ENCODE measurements around the gene MYMX.
"Not testable (repeated sequence)": the region's sequence is repeated elsewhere in the genome, so short reads cannot be mapped to it uniquely, and the experiment has no call there.

The MYMX gene

DNA sequence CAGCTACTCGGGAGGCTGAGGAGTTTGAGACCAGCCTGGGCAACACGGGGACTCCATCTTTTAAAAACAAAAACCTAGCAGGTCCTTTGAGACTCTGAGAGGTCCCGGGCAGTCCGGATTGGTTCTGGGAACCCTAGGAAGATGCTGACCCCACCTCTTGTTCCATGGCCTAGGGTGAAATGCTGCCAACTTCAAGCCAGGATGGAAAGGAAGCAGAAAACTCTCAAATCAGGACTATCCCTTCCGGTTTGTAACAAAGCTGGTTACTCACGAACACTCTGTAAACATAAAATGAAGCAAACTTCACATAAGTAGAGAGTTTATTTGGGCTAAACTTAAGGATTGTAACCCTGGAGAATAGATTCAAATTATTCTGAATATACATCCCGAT, 30.1 kb upstream of the MYMX start:
- no peak for DNase-seq (ENCODE audit: low spot score)

DNA sequence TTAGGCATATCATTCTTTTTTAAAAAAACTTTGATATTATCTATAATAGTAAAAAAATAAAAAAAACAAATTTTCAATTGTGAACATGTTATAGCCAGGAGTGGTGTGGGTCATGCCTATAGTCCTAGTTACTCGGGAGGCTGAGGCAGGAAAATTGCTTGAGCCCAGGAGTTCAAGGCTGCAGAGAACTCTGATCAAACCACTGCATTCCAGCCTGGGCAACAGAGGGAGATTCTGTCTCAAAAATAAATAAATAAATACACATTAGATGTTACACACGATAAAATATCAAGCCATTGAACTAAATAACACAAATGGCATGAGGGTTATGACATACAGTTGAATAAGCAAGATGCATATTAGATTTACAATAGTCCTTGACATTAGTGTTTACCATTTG, 27.9 kb upstream of the MYMX start:
- DNase-seq (ENCODE audit: low spot score) = no peak

DNA sequence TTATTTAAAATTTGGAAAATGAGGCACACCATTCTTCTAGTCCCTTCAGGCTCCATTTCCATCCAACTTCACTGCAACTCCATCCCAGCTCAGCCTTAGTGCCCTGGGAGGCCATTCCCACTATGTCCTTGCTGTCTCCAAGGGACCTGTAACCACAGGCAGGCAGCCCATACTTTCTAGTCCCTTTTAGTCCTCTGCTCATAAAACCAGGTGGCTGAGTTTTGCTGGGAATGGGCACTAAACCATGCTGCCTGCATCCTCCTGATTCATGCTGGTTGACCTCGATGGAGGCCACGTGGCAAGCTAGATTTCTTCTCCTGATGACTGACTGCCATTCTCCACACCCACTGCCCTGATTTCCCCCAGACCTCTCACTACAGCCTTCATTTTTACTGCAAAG, 27.5 kb upstream of the MYMX start:
- no peak for DNase-seq (ENCODE audit: low spot score)

DNA sequence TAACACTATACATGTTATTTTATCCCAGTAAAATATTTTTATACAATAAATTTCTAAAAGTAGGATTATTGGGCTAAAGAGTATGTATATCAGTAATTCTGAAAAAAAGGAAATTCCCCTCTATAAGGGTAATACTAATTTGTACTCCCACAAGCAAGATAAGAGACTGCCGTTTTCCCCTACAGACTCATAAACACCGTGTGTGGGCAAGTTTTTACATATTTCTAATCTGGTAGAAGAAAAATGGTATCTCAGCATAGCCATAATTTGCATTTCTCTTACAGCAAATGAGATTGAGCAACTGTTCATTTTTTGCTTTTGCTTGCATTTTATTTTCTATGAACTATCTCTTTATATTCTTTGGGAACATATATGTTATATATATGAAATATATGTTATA, 26.0 kb upstream of the MYMX start:
- DNase-seq (ENCODE audit: low spot score) = no peak

DNA sequence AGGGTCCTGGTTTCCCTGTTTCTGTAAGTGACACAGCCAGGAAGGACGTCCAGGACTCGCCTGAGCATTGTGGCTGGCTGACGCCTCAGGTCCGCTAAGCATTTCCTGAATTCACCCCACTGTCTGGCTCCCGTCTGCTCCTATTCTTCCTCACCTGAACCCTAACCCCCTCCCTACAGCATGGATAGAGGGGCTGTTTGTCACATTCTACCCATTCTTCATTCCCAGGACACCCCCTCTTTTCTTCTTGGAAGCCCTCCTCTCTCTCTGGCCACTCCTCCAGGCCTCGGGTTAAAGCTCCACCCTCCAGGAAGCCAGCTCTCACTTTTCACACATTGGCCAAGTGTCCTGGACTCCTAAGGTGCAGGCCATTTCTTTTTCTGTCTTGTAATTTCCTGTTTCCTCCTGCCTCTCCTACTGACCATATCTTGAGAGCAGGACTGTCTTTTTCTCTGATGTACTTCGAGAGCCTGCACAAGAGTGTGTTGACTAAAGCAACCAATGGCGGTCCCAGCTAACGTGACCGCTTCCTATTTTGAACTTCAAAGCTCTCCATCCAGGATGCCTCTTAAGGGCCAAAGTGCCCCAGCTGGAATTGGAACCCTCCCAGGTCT, 24.2 kb upstream of the MYMX start:
- DNase-seq (ENCODE audit: low spot score) = no peak

DNA sequence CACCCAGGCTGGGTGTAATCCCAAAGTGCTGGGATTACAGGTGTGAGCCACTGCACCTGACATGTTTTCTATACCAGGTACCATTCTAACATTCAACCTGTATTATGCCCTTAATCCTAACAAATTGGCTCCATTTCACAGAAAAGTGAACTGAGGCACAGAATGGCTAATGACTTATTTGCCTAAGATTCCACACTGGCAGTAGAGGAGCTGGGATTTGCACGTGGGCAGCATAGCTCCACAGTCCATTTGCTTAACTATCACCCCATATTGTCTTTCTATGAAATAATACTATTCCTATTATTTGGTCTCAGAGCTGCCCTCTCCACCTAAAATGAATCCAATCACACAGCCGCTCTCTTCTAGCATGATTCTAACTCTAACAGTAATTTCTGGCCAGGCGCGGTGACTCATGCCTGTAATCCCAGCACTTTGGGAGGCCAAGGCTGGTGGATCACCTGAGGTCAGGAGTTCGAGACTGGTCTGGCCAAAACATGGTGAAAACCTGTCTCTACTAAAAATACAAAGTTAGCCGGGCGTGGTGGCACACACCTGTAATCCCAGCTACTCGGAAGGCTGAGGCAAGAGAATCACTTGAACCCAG, 23.3 kb upstream of the MYMX start:
- no peak for DNase-seq (ENCODE audit: low spot score)

- no peak for DNase-seq (ENCODE audit: low spot score)
These were observed 22.4 kb upstream of the MYMX start for GRCh38 chr6:44194326-44194725.

DNA sequence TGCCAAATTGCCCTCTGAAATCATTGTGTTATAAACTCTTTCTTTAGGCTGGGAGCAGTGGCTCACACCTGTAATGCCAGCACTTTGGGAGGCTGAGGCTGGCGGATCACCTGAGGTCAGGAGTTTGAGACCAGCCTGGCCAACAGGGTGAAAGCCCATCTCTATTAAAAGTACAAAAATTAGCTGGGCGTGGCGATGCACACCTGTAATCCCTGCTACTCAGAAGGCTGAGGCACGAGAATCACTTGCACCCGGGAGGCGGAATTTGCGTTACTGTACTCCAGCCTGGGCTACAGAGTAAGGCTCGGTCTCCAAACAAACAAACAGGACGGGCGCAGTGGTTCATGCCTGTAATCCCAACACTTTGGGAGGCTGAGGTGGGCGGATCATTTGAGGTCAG, 20.4 kb upstream of the MYMX start:
- not testable (repeated sequence) for DNase-seq (ENCODE audit: low spot score)

DNA sequence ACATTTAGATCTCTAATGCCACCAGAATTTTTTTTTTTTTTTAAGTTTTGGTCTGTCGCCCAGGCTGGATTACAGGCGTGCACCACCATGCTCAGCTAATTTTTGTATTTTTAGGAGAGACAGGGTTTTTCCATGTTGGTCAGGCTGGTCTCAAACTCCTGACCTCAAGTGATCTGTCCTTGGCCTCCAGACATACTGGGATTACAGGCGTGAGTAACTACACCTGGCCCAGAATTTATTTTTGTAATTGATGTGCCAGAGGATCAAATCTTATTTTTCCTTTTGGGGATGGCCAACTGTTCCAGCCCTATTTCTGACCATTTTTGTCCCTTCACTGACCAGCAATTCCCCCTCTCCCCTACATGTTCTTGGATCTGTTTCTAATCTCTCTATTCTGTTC, 18.0 kb upstream of the MYMX start:
- DNase-seq (ENCODE audit: low spot score) = no peak

GRCh38 chr6:44199883-44200282, 16.8 kb upstream of the MYMX start:
- no peak for DNase-seq (ENCODE audit: low spot score)

DNA sequence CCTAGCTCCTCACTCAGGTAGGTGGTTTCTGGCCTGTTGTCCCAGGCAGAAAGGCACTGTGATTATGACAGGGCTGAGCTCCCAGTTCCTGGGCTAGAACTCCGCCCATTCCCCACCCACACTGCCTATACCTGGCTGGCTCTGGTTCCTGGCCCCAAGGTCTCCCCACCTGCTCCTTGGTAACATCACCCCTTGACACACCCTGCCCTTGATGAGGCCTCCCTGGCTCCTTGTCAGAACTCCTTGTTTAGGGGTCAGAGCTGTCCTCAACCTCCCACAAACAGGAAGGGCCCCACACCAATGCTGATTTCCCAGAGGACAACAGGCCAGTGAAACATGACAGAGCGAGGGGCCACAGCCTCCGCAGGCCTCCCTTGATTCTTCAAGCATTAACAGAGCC, 15.5 kb upstream of the MYMX start:
- no peak for DNase-seq (ENCODE audit: low spot score)

- DNase-seq (ENCODE audit: low spot score) = no peak
These were observed 15.0 kb upstream of the MYMX start for GRCh38 chr6:44201638-44202303.

DNA sequence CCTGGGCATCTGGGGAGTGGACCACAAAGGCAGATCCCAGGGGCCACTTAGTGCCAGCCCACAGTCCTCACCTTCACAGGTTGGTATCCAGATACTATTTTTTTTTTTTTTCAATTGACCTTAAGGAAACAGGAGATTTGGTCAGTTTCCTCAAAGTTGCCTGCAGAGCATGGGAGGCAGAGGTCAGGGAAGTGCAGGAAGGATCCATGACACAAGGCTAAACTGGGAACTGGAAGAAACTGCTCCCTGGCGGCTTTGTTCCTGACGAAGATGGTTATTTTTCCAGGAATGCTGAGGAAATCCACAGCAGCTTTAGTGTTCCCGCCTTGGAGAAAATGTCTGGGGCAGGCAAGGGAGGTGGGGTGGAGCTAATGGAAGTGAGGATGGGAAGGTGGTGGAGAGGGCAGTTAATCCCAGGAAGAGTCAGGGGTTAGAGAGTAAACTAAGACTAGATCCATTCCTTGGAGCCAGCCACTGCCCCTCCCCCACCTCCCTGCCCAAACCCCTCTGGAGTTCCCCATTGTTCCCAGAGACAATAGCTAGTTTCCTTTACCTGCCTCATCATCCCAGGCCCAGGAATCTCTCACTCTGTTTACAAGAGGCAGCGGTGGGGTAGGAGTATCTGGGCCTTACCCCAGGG, 14.3 kb upstream of the MYMX start:
- DNase-seq (ENCODE audit: low spot score) = no peak

DNA sequence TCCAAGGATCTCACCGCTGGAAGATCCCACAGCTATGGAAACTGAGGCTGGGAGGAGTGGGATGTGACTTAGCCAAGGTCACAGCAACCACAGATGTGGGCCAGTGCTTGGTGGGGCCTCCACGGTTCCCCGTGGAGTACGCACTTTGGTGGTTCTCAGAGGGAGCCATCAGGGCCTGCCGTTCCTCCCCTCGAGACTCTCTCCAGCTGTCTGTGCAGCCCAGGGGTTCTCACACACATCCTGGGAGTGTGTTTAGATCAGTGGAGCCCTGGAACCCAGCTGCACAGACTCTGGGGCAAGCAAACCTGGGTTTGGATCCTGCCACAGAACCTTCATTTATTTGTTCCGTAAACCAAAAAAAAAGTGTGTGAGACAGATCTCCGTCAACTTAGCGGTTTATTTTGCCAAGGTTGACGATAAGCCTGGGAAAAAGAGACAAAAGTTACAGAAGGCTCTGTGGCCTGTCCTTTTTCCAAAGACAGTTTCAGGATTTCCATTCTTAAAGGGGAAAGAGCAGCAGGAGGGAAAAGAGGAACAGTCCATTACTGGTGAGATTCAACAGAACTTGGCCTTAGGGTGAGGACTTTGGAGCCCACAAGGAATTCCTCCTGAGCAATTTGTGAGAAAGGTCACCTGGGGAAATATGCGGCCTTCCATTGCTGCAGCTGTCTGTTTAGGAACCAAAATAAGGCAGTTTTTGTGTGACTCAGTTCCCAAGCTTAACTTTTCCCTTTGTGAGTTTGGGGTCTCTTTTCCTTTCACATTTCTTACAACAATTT, 13.6 kb upstream of the MYMX start:
- DNase-seq (ENCODE audit: low spot score) = no peak

DNA sequence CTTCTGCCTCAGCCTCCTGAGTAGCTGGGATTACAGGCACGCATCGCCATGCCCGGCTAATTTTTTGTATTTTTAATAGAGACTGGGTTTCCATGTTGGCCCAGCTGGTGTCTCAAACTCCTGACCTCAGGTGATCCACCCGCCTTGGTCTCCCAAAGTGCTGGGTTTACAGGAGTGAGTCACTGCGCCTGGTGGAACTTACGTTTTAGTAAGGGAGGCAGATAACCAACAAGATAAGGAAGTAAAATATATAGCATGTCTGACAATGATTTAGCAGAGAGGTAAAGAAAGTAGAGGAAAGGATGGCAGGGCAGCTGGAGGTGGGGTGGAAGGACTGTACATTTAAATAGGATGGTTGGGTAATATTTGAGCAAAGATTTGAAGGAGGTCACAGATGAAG, 12.8 kb upstream of the MYMX start:
- no peak for DNase-seq (ENCODE audit: low spot score)

- DNase-seq (ENCODE audit: low spot score) = no peak
These were observed 8.8 kb upstream of the MYMX start for GRCh38 chr6:44207966-44208365.

- DNase-seq (ENCODE audit: low spot score) = no peak
These were observed 5.4 kb upstream of the MYMX start for GRCh38 chr6:44211284-44211683.

DNA sequence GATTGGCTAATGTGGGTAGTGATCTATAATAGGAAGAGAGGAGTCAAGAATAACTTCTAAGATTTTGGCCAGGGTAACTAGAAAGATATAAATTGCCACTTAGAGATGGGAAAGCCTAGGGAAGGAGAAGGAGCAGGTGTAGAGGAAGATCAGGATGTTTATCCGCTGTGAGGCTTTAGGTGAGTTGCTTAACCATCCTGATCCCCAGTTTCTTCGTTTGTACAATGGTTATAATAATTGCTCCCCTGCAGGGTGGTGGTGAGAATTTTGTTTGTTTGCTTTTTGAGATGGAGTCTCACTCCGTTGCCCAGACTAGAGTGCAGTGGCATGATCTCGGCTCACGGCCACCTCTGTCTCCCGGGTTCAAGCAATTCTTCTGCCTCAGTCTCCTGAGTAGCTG, 2.4 kb upstream of the MYMX start:
- no peak for DNase-seq (ENCODE audit: low spot score)

- no peak for DNase-seq (ENCODE audit: low spot score)
These were observed 812 bp downstream of the MYMX start for GRCh38 chr6:44217332-44218143.

GRCh38 chr6:44219053-44219814, 2.5 kb downstream of the MYMX start:
- DNase-seq (ENCODE audit: low spot score) = no peak

All from CD4-positive, alpha-beta T cell treated with Interleukin-2 at 100 ng/mL for 4 hours (primary cell).